CD4-positive, alpha-beta T cell (primary cell): Measurements from ENCODE around the gene WDR31. TPM values are rescaled to one million over a fixed set of nuclear protein-coding genes. Genes with fewer than 3 reads are reported as not detected.

Experiments
- ATAC-seq: fragments of 200-7000 bp; cut with Tn5 transposase; one replicate; pipeline ENCODE4 v1.10.0; 2022; ENCODE audit warnings: mild to moderate bottlenecking; ENCODE audit not compliant: poor library complexity
- CTCF ChIA-PET: fragments of 350-600 bp; sonication (Branson Sonifier 250); formaldehyde crosslinking; loops from one replicate; lab custom pipeline; 2021; ENCODE audit warnings: antibody characterized with exemption, inconsistent platforms; lab: Charles Lee
- POLR2A ChIA-PET: fragments of 350-600 bp; sonication (Branson Sonifier 250); formaldehyde crosslinking; loops from one replicate; lab custom pipeline; 2021; ENCODE audit warnings: antibody characterized with exemption, inconsistent platforms; lab: Charles Lee
- DNase-seq, 14 experiments: peaks; one replicate each; pipeline ENCODE4 v3.0.0-alpha.2; 2013 to 2020; ENCODE audit warnings: mixed read lengths in 2 of 14
- H3K27ac ChIP-seq, 2 donors: one replicate each; pipeline versions ENCODE4 v1.5.1 to v1.7.0; 2013; ENCODE audit warnings: low read length in 2 of 2, low read depth in 1 of 2, mild to moderate bottlenecking in 1 of 2
- H3K27me3 ChIP-seq, 2 experiments: 1 replicate in 1 of 2; 2 replicates in 1 of 2; pipeline versions ENCODE4 v1.6.1 to v1.7.0; 2013; ENCODE audit warnings: low read length in 2 of 2, control low read depth in 1 of 2, mild to moderate bottlenecking in 1 of 2, moderate library complexity in 1 of 2; ENCODE audit not compliant: insufficient read depth in 2 of 2, control insufficient read depth in 1 of 2
- H3K36me3 ChIP-seq: one replicate; pipeline ENCODE4 v1.6.1; 2013; ENCODE audit warnings: low read length, control low read depth; ENCODE audit not compliant: insufficient read depth
- H3K4me1 ChIP-seq: one replicate; pipeline ENCODE4 v1.6.1; 2013; ENCODE audit warnings: low read length, control low read depth; ENCODE audit not compliant: insufficient read depth
- H3K4me3 ChIP-seq: one replicate; pipeline ENCODE4 v1.5.1; 2013; ENCODE audit warnings: mild to moderate bottlenecking, low read length, moderate library complexity
- H3K9me3 ChIP-seq, 2 experiments: 1 replicate in 1 of 2; 2 replicates in 1 of 2; pipeline versions ENCODE4 v1.6.1 to v1.7.0; 2013; ENCODE audit warnings: low read length in 2 of 2, mild to moderate bottlenecking in 2 of 2, control low read depth in 1 of 2, moderate library complexity in 1 of 2; ENCODE audit not compliant: control insufficient read depth in 1 of 2, insufficient read depth in 1 of 2
- H3K27ac Mint-ChIP-seq: one replicate; pipeline ENCODE4 v1.8.0; 2020; ENCODE audit warnings: mixed read lengths
- H3K27me3 Mint-ChIP-seq: one replicate; pipeline ENCODE4 v1.8.0; 2021; ENCODE audit warnings: mixed read lengths
- H3K36me3 Mint-ChIP-seq: one replicate; pipeline ENCODE4 v1.8.0; 2021; ENCODE audit warnings: low read depth, mixed read lengths
- H3K4me1 Mint-ChIP-seq: one replicate; pipeline ENCODE4 v1.8.0; 2021; ENCODE audit warnings: low read depth, mixed read lengths
- H3K4me3 Mint-ChIP-seq: one replicate; pipeline ENCODE4 v1.8.0; 2020; ENCODE audit warnings: mild to moderate bottlenecking, mixed read lengths
- H3K9me3 Mint-ChIP-seq: one replicate; pipeline ENCODE4 v1.8.0; 2020; ENCODE audit warnings: mixed read lengths
- intact Hi-C, 2 experiments: fragments of 100-400 bp; cut with DNase I in 1 of 2; cut with micrococcal nuclease in 1 of 2; formaldehyde crosslinking; loops; one replicate each; pipeline versions ENCODE4 v1.15.1 to v1.9.0; 2023 to 2025; cut with DNase I, micrococcal nuclease
- total RNA-seq, 174 experiments: library from RNA in 2 of 174; stranded (reverse) in 2 of 174; gene quantifications; one replicate each; pipeline ENCODE4 v1.2.3 and lab custom pipeline; 2021 to 2026
- TF ChIP-seq, protein P1 (sequence below): fragments of 200-600 bp; IDR thresholded peaks from one replicate; pipeline ENCODE4 v1.8.0; 2022; ENCODE audit warnings: antibody characterized with exemption, mild to moderate bottlenecking

Gene WDR31
- total RNA-seq, 2 experiments from 2014 or later, result 0.14 to 0.22 TPM

DNA sequence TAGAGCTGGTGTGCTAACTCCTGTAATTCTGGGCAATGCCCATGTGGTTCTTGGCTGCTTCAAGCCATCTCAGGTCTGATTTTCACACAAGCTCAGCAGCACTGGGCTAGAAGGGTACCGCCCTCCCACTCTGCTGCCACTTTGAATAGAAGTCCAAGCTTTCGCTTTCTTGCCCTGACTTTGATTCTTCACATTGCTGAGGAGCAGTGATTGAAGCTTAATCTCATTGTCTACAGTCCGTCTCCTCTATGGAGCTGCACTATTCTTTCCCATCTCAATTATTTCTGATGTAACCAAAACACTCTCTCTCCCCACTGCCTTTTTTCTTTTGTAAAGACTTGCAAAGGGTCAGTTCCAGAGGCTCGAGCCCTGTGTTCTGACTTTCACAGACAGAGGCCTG lies 24.0 kb downstream of the WDR31 start:
- Histone ChIP-seq H3K27ac (no peak overlapping the region), H3K9me3 (no peaks in the 10 kb centered on the region), H3K4me3 (no peak overlapping the region), H3K4me1 (no peaks in the 10 kb centered on the region), H3K36me3 (no peaks in the 10 kb centered on the region), H3K27me3 (no peaks in the 10 kb centered on the region)
- POLR2A ChIA-PET, result no interaction called here
- Mint-ChIP-seq H3K36me3 (no peaks in the 10 kb centered on the region), H3K4me1 (no peaks in the 10 kb centered on the region), H3K9me3 (no peaks in the 10 kb centered on the region), H3K4me3 (no peak overlapping the region), H3K27ac (no peak overlapping the region), H3K27me3 (no peaks in the 10 kb centered on the region)
- CTCF ChIA-PET, result no interaction called here
- TF ChIP-seq, protein P1, sequence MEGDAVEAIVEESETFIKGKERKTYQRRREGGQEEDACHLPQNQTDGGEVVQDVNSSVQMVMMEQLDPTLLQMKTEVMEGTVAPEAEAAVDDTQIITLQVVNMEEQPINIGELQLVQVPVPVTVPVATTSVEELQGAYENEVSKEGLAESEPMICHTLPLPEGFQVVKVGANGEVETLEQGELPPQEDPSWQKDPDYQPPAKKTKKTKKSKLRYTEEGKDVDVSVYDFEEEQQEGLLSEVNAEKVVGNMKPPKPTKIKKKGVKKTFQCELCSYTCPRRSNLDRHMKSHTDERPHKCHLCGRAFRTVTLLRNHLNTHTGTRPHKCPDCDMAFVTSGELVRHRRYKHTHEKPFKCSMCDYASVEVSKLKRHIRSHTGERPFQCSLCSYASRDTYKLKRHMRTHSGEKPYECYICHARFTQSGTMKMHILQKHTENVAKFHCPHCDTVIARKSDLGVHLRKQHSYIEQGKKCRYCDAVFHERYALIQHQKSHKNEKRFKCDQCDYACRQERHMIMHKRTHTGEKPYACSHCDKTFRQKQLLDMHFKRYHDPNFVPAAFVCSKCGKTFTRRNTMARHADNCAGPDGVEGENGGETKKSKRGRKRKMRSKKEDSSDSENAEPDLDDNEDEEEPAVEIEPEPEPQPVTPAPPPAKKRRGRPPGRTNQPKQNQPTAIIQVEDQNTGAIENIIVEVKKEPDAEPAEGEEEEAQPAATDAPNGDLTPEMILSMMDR, result no peak
- DNase-seq (no peak), ATAC-seq (no peak)
- intact Hi-C loops, result no loop called here

DNA sequence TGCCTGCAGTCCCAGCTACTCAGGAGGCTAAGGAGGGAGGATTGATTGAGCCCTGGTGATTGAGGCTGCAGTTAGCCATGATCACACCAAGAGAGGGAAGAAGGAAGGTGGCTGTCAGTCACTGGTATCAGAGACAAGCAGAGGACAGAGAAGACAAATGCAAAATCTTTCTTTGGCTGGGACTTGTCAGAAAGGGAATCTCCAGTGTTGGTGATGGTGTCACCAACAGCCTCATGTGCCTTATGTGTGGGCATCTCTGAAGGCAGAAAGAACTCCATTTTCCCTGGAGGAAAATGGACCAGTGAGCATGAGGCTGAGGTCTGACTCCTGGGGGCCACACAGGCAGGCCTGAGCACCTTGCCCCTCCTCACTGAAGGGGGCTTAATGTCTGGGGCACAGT lies 24.8 kb downstream of the WDR31 start:
- H3K36me3 ChIP-seq, result no peaks in the 10 kb centered on the region
- H3K4me1 ChIP-seq, result no peaks in the 10 kb centered on the region
- Mint-ChIP-seq H3K9me3 (no peaks in the 10 kb centered on the region), H3K4me3 (no peak overlapping the region), H3K27ac (no peak overlapping the region), H3K27me3 (no peaks in the 10 kb centered on the region), H3K36me3 (no peaks in the 10 kb centered on the region), H3K4me1 (no peaks in the 10 kb centered on the region)
- H3K27ac ChIP-seq, result no peak overlapping the region
- TF ChIP-seq, protein P1, result no peak
- ChIA-PET CTCF (no interaction called here), POLR2A (no interaction called here)
- no peak for DNase-seq
- ATAC-seq, result no peak
- no peaks in the 10 kb centered on the region for H3K9me3 ChIP-seq
- no peaks in the 10 kb centered on the region for H3K27me3 ChIP-seq
- no peak overlapping the region for H3K4me3 ChIP-seq
- intact Hi-C loops, result no loop called here

DNA sequence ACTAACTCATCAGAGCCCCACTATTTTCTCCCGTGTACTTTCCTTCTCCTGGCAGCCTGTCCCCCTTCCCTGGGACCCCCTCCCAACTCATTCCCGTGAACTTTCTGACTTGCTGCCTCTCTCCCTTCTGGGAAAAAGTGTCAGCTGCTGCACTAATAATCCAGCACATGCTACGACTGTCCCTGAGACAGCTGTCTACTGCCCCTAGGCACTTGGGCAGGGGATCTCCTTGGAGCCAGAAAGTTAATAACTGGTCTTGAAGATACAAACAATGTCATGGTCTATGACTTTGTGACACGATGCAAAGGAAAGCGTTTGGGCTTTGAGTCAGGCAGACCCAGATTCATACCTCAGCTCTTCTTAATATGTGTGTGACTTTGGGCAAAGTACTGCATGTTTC lies 26.8 kb downstream of the WDR31 start:
- Histone ChIP-seq H3K9me3 (no peaks in the 10 kb centered on the region), H3K27me3 (no peaks in the 10 kb centered on the region), H3K27ac (no peak overlapping the region), H3K4me1 (no peaks in the 10 kb centered on the region), H3K4me3 (no peak overlapping the region), H3K36me3 (no peaks in the 10 kb centered on the region)
- Mint-ChIP-seq H3K4me1 (no peaks in the 10 kb centered on the region), H3K4me3 (no peak overlapping the region), H3K36me3 (no peaks in the 10 kb centered on the region), H3K27me3 (no peaks in the 10 kb centered on the region), H3K27ac (no peak overlapping the region), H3K9me3 (no peaks in the 10 kb centered on the region)
- intact Hi-C loops, result no loop called here
- CTCF ChIA-PET, result no interaction called here
- DNase-seq (no peak), ATAC-seq (no peak)
- POLR2A ChIA-PET, result no interaction called here
- TF ChIP-seq, protein P1, result no peak
